Measurements from ENCODE around the gene BDNF. TPM values are rescaled to one million over a fixed set of nuclear protein-coding genes. Genes with fewer than 3 reads are reported as not detected.

BDNF gene
- total RNA-seq, 1 donor from 2014 or later, result 3.1 TPM

GRCh38 chr11:27663326-27663725 is 36.9 kb downstream of the BDNF start:
- Histone ChIP-seq H3K4me1 (no peaks in the 10 kb centered on the region), H3K9me3 (replicated peaks) (peaks cover 2% of the 10 kb centered on the region), H3K4me3 (no peak overlapping the region), H3K27me3 (ENCODE audit: low read depth) (no peaks in the 10 kb centered on the region), H3K27ac (replicated peaks) (no peak overlapping the region), H3K36me3 (peaks cover 7% of the 10 kb centered on the region)
- intact Hi-C loops (cut with micrococcal nuclease), result no loop called here
- TF ChIP-seq CTCF (IDR thresholded peaks at IDR 0.05; ENCODE audit: borderline replicate concordance), result no peak
- DNase-seq, result no peak

- no peak overlapping the region for H3K27ac ChIP-seq (replicated peaks)
- no peaks in the 10 kb centered on the region for H3K9me3 ChIP-seq (replicated peaks)
- H3K4me3 ChIP-seq, result no peak overlapping the region
- H3K36me3 ChIP-seq, result peaks cover 17% of the 10 kb centered on the region
- no peaks in the 10 kb centered on the region for H3K4me1 ChIP-seq
- no peak for DNase-seq
- intact Hi-C loops (cut with micrococcal nuclease), result no loop called here
- TF ChIP-seq CTCF (IDR thresholded peaks at IDR 0.05; ENCODE audit: borderline replicate concordance), result no peak
- no peaks in the 10 kb centered on the region for H3K27me3 ChIP-seq (ENCODE audit: low read depth)
These were observed 40.1 kb downstream of the BDNF start for GRCh38 chr11:27660171-27660570.

- peaks cover 17% of the 10 kb centered on the region for H3K36me3 ChIP-seq
- H3K4me1 ChIP-seq, result no peaks in the 10 kb centered on the region
- TF ChIP-seq CTCF (IDR thresholded peaks at IDR 0.05; ENCODE audit: borderline replicate concordance), result no peak
- H3K27ac ChIP-seq (replicated peaks), result no peak overlapping the region
- intact Hi-C loops (cut with micrococcal nuclease), result no loop called here
- H3K9me3 ChIP-seq (replicated peaks), result no peaks in the 10 kb centered on the region
- no peaks in the 10 kb centered on the region for H3K27me3 ChIP-seq (ENCODE audit: low read depth)
- no peak overlapping the region for H3K4me3 ChIP-seq
- DNase-seq, result no peak
These were observed 41.6 kb downstream of the BDNF start for GRCh38 chr11:27658535-27659236.

- no peak overlapping the region for H3K27ac ChIP-seq (replicated peaks)
- TF ChIP-seq CTCF (IDR thresholded peaks at IDR 0.05; ENCODE audit: borderline replicate concordance), result no peak
- H3K9me3 ChIP-seq (replicated peaks), result no peaks in the 10 kb centered on the region
- DNase-seq, result no peak
- intact Hi-C loops (cut with micrococcal nuclease), result no loop called here
- no peaks in the 10 kb centered on the region for H3K27me3 ChIP-seq (ENCODE audit: low read depth)
- no peaks in the 10 kb centered on the region for H3K4me1 ChIP-seq
- H3K36me3 ChIP-seq, result peaks cover 17% of the 10 kb centered on the region
- no peak overlapping the region for H3K4me3 ChIP-seq
These were observed 43.3 kb downstream of the BDNF start for GRCh38 chr11:27656806-27657483.

- Histone ChIP-seq H3K27me3 (ENCODE audit: low read depth) (no peaks in the 10 kb centered on the region), H3K36me3 (peaks cover 17% of the 10 kb centered on the region), H3K4me1 (no peaks in the 10 kb centered on the region), H3K27ac (replicated peaks) (no peak overlapping the region), H3K9me3 (replicated peaks) (no peaks in the 10 kb centered on the region), H3K4me3 (no peak overlapping the region)
- intact Hi-C loops (cut with micrococcal nuclease), result no loop called here
- TF ChIP-seq CTCF (IDR thresholded peaks at IDR 0.05; ENCODE audit: borderline replicate concordance), result no peak
- DNase-seq, result no peak
These were observed 43.9 kb downstream of the BDNF start for GRCh38 chr11:27656320-27656719.
